Upper lobe of left lung (tissue), 6 donors: Measurements from ENCODE around the gene TEX264. TPM values are rescaled to one million over a fixed set of nuclear protein-coding genes. Genes with fewer than 3 reads are reported as not detected.

Experiments used
- ATAC-seq, 2 donors: fragments of 200-7000 bp; cut with Tn5 transposase; one replicate each; pipeline ENCODE4 v1.9.1; 2022; ENCODE audit warnings: mild to moderate bottlenecking in 2 of 2, moderate library complexity in 2 of 2; ENCODE audit not compliant: low FRiP score in 2 of 2
- DNase-seq, 2 donors: peaks; one replicate each; pipeline ENCODE4 v3.0.0-alpha.2; 2019 to 2020
- H3K27ac ChIP-seq, 4 donors: fragments of 200-600 bp; sonication (generic); one replicate each; pipeline ENCODE4 v1.5.1; 2016 to 2019
- H3K27me3 ChIP-seq, 4 donors: fragments of 200-600 bp; sonication (generic); one replicate each; pipeline ENCODE4 v1.5.1; 2017 to 2019
- H3K36me3 ChIP-seq, 4 donors: fragments of 200-600 bp; sonication (generic); one replicate each; pipeline ENCODE4 v1.5.1; 2016 to 2019
- H3K4me1 ChIP-seq, 4 donors: fragments of 200-600 bp; sonication (generic); one replicate each; pipeline ENCODE4 v1.5.1; 2018 to 2019
- H3K4me3 ChIP-seq, 4 donors: fragments of 200-600 bp; sonication (generic); one replicate each; pipeline ENCODE4 v1.5.1; 2017 to 2019; ENCODE audit warnings: mild to moderate bottlenecking in 2 of 4, moderate library complexity in 1 of 4
- H3K9me3 ChIP-seq, 4 donors: fragments of 200-600 bp; sonication (generic); one replicate each; pipeline ENCODE4 v1.5.1; 2018 to 2019
- EP300 ChIP-seq, 4 donors: sonication (generic); formaldehyde crosslinking; IDR thresholded peaks; one replicate each; pipeline ENCODE4 v1.5.1; 2017; ENCODE audit warnings: antibody characterized with exemption in 4 of 4, control low read depth in 2 of 4
- POLR2A ChIP-seq, 4 donors: fragments of 450-650 bp; IDR thresholded peaks; one replicate each; pipeline ENCODE4 v1.5.1; 2016 to 2017; ENCODE audit warnings: antibody characterized with exemption in 4 of 4, mild to moderate bottlenecking in 2 of 4
- POLR2AphosphoS5 ChIP-seq, 2 donors: sonication (generic); formaldehyde crosslinking; IDR thresholded peaks; one replicate each; pipeline ENCODE4 v1.5.1; 2017; ENCODE audit warnings: antibody characterized with exemption in 2 of 2
- WGBS, 2 donors: methylation state at CpG; one replicate each; pipeline ENCODE4 v1.1.5; 2017 to 2018; 5-methylcytosine and 5-hydroxymethylcytosine counted together
- total RNA-seq, 6 donors: library from RNA; depleted of rRNA in 4 of 6; stranded (reverse); fragments of >200 nt in 4 of 6; gene quantifications; one replicate each; pipeline versions ENCODE4 v1.1.0 to v1.2.1, GENCODE V29; 2016 to 2021
- TF ChIP-seq, protein P1 (sequence below), 6 experiments: fragments of 450-650 bp in 4 of 6; fragments of 200-600 bp in 2 of 6; sonication (generic) in 2 of 6; IDR thresholded peaks; one replicate each; pipeline ENCODE4 v1.5.1; 2016 to 2019; ENCODE audit warnings: antibody characterized with exemption in 6 of 6
- donor health status: DM: no; HTN: no; CAD: no; lungs with moderate emphysema.
- donor health status: DM: no; HTN: yes; CAD: no; lungs with severe emphysema.

The TEX264 gene
- total RNA-seq, 6 donors from 2014 or later = 40.4 to 86.5 (median 55.5) TPM

- H3K4me1 ChIP-seq = peaks cover 12 to 19% (median 16%) of the 10 kb centered on the region in 4 donors
- no peak overlapping the region for H3K27ac ChIP-seq
- ATAC-seq (no peak), DNase-seq (no peak)
- H3K9me3 ChIP-seq = no peaks in the 10 kb centered on the region
- H3K36me3 ChIP-seq = peaks cover 5 to 78% (median 34%) of the 10 kb centered on the region in 4 donors
- 51 to 83% methylated on average over 1 to 4 of the region's 5 CpGs for WGBS, 2 donors
- no peak overlapping the region for H3K4me3 ChIP-seq
- TF ChIP-seq POLR2A (IDR thresholded peaks at IDR 0.05) (no peak), EP300 (IDR thresholded peaks at IDR 0.05) (no peak), POLR2AphosphoS5 (IDR thresholded peaks at IDR 0.05) (no peak)
- TF ChIP-seq, protein P1, sequence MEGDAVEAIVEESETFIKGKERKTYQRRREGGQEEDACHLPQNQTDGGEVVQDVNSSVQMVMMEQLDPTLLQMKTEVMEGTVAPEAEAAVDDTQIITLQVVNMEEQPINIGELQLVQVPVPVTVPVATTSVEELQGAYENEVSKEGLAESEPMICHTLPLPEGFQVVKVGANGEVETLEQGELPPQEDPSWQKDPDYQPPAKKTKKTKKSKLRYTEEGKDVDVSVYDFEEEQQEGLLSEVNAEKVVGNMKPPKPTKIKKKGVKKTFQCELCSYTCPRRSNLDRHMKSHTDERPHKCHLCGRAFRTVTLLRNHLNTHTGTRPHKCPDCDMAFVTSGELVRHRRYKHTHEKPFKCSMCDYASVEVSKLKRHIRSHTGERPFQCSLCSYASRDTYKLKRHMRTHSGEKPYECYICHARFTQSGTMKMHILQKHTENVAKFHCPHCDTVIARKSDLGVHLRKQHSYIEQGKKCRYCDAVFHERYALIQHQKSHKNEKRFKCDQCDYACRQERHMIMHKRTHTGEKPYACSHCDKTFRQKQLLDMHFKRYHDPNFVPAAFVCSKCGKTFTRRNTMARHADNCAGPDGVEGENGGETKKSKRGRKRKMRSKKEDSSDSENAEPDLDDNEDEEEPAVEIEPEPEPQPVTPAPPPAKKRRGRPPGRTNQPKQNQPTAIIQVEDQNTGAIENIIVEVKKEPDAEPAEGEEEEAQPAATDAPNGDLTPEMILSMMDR (IDR thresholded peaks at IDR 0.05) = no peak
- no peaks in the 10 kb centered on the region for H3K27me3 ChIP-seq
Observed at GRCh38 chr3:51691021-51691420, 20.0 kb downstream of the TEX264 start.

DNA sequence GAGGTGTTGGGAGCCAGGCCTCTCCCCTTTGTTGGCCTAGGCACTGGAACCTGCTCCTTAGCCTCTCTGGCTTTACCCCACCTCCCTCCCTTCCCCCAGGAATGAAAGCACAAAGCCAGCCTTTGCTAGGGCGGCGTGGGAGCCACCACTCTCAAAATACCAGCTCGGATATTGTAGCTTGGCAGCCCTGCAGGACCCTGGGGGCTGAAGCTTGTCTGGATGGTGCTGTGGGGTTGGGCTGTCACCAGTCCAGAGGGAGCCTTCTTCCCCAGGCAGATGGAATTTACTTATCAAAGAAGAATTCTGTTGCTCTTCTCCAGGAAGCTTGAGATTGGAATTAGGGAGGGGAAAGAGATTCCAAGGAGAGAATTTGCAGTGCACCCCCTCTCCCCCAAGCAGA, 20.9 kb downstream of the TEX264 start:
- no peak overlapping the region for H3K4me3 ChIP-seq
- H3K9me3 ChIP-seq = no peaks in the 10 kb centered on the region
- peaks cover 5 to 83% (median 38%) of the 10 kb centered on the region in 4 donors for H3K36me3 ChIP-seq
- WGBS, 2 donors = 89 to 100% methylated on average over 2 to 3 of the region's 3 CpGs
- H3K4me1 ChIP-seq = peaks cover 3 to 10% (median 7%) of the 10 kb centered on the region in 4 donors
- no peak for DNase-seq
- ATAC-seq = no peak
- no peaks in the 10 kb centered on the region for H3K27me3 ChIP-seq
- H3K27ac ChIP-seq = no peak overlapping the region
- TF ChIP-seq POLR2AphosphoS5 (IDR thresholded peaks at IDR 0.05) (no peak), EP300 (IDR thresholded peaks at IDR 0.05) (no peak), POLR2A (IDR thresholded peaks at IDR 0.05) (no peak)
- TF ChIP-seq, protein P1 (IDR thresholded peaks at IDR 0.05) = no peak

- Histone ChIP-seq H3K4me3 (no peak overlapping the region), H3K27ac (no peak overlapping the region), H3K9me3 (no peaks in the 10 kb centered on the region), H3K4me1 (no peaks in the 10 kb centered on the region), H3K27me3 (no peaks in the 10 kb centered on the region), H3K36me3 (peaks cover 5 to 84% (median 46%) of the 10 kb centered on the region in 4 donors)
- ATAC-seq (no peak), DNase-seq (no peak)
- WGBS, 2 donors = 93 to 96% methylated on average over 8 of the region's 8 CpGs
- TF ChIP-seq POLR2A (IDR thresholded peaks at IDR 0.05) = no peak
- TF ChIP-seq, protein P1 (IDR thresholded peaks at IDR 0.05) = no peak
- TF ChIP-seq POLR2AphosphoS5 (IDR thresholded peaks at IDR 0.05) = no peak
- TF ChIP-seq EP300 (IDR thresholded peaks at IDR 0.05) = no peak
Observed at GRCh38 chr3:51692980-51693395, 21.9 kb downstream of the TEX264 start.

DNA sequence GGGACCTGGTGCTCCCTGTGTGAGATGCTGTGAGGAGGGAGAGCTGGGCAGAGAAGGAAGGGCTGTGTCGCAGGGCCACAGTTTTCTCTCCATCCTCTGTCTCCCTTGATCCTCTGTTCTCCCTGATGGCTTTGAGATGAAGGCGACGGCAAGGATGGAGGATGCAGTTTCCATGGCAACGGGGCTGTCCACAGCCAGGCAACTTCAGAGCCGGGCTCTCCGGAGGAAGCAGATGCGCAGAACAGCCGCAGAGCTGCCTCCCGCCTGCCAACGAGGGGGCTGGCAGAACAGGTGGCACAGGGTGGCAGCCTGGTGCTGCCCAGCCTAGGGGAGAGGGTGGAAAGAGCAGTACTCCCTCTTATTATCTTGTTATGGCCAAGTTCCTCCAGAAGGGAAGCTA, 25.9 kb downstream of the TEX264 start:
- DNase-seq = no peak
- Histone ChIP-seq H3K27ac (no peak overlapping the region), H3K27me3 (no peaks in the 10 kb centered on the region), H3K36me3 (peaks cover 20 to 89% (median 60%) of the 10 kb centered on the region in 4 donors), H3K9me3 (no peaks in the 10 kb centered on the region), H3K4me1 (no peaks in the 10 kb centered on the region), H3K4me3 (no peak overlapping the region)
- no peak for ATAC-seq
- WGBS, 2 donors = 93 to 94% methylated on average over 10 of the region's 10 CpGs
- no peak for TF ChIP-seq POLR2A (IDR thresholded peaks at IDR 0.05)
- TF ChIP-seq, protein P1 (IDR thresholded peaks at IDR 0.05) = no peak
- no peak for TF ChIP-seq POLR2AphosphoS5 (IDR thresholded peaks at IDR 0.05)
- TF ChIP-seq EP300 (IDR thresholded peaks at IDR 0.05) = no peak

DNA sequence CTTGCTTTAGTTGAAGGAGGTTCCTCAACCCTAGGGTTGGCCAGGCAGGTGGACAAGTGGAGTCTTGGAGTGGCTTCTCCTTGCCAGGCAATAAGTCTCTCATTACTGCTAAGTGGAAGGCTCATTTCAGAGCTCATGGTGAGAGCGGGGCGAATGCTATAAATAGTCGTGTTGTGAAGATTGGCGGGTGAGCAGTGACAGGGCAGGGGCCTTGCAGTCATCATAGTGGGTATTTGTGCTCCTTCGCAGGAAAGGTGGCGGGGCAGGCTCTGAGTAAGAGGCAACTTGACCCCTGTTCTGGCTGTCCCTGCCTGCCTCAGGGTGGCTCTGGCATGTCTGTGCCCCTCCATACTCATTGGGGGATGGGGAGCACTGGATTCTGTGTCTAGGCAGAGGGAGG, 27.2 kb downstream of the TEX264 start:
- DNase-seq = no peak
- Histone ChIP-seq H3K4me3 (no peak overlapping the region), H3K36me3 (peaks cover 20 to 88% (median 62%) of the 10 kb centered on the region in 4 donors), H3K27me3 (no peaks in the 10 kb centered on the region), H3K27ac (no peak overlapping the region), H3K9me3 (no peaks in the 10 kb centered on the region), H3K4me1 (no peaks in the 10 kb centered on the region)
- 93 to 95% methylated on average over 6 of the region's 6 CpGs for WGBS, 2 donors
- ATAC-seq = no peak
- no peak for TF ChIP-seq POLR2AphosphoS5 (IDR thresholded peaks at IDR 0.05)
- TF ChIP-seq, protein P1 (IDR thresholded peaks at IDR 0.05) = no peak
- no peak for TF ChIP-seq POLR2A (IDR thresholded peaks at IDR 0.05)
- no peak for TF ChIP-seq EP300 (IDR thresholded peaks at IDR 0.05)
